ENCODE results near the gene TSSK6. TPM values are rescaled to one million over a fixed set of nuclear protein-coding genes. Genes with fewer than 3 reads are reported as not detected.
A peak's percentile ranks its signal among the peaks of the same experiment; 100 is the strongest.

TSSK6 gene
- total RNA-seq (10 to 100 TPM in 1 of 2 experiments, 1 to 10 TPM in 1; 9.3 to 10.8 TPM), polyA plus RNA-seq (1 to 10 TPM in 2 of 3 donors, under 1 TPM in 1; 0.59 to 3.7 (median 3.1) TPM), total RNA-seq (2.1 to 6.7 (median 4.3) reads per million in 6 experiments)

- DNase-seq (no peak), ATAC-seq (no peak)
- POLR2A ChIA-PET: interaction anchor here (0.7 to 3.4 kb wide), 21 partner anchors 10 to 596 kb away, joined by 3 to 18 read pairs (median 4); partner anchors contain the start of genes BORCS8, COPE, DDX49 and GATAD2A
- Mint-ChIP-seq H3K4me3 (peak within 1 kb of the TSS; percentile 91 to 98 (median 96)), H3K27me3 (no peaks in the 10 kb centered on the region), H3K9me3 (no peaks in the 10 kb centered on the region), H3K27ac (peak within 1 kb of the TSS; percentile 91 to 98 (median 97)), H3K36me3 (peaks cover 0 to 15% (median 0%) of the 10 kb centered on the region in 3 donors), H3K4me1 (peaks cover 4 to 44% (median 22%) of the 10 kb centered on the region in 4 donors)
These were observed at the start of gene TSSK6 for GRCh38 chr19:19514881-19515641. TSSK6 (minus strand) TSS chr19:19515548; CDS start chr19:19515427, 121 bp downstream.

- Mint-ChIP-seq H3K36me3 (peaks cover 0 to 34% (median 15%) of the 10 kb centered on the region in 3 donors), H3K9me3 (no peaks in the 10 kb centered on the region), H3K27me3 (no peaks in the 10 kb centered on the region), H3K27ac (peak overlapping the region in 5 of 10 donors; percentile 36 to 79 (median 68)), H3K4me1 (peaks cover 13 to 29% (median 19%) of the 10 kb centered on the region in 4 donors), H3K4me3 (no peak overlapping the region)
- POLR2A ChIA-PET: interaction anchor here (0.9 to 1.9 kb wide), 4 partner anchors 33 to 106 kb away, joined by 3 to 4 read pairs (median 3); partner anchors contain the start of genes GMIP and NDUFA13
- ATAC-seq (no peak), DNase-seq (no peak)
These were observed 48.0 kb upstream of the TSSK6 start for GRCh38 chr19:19563348-19563848.

- Mint-ChIP-seq H3K27me3 (no peaks in the 10 kb centered on the region), H3K27ac (peak overlapping the region in 4 of 10 donors; percentile 30 to 84 (median 73)), H3K9me3 (no peaks in the 10 kb centered on the region), H3K4me3 (no peak overlapping the region), H3K4me1 (peaks cover 14 to 31% (median 20%) of the 10 kb centered on the region in 4 donors), H3K36me3 (peaks cover 0 to 33% (median 15%) of the 10 kb centered on the region in 3 donors)
- ATAC-seq: peak; percentile 91 to 92
- POLR2A ChIA-PET: interaction anchor here (0.9 to 1.9 kb wide), 4 partner anchors 34 to 106 kb away, joined by 3 to 4 read pairs (median 3); partner anchors contain the start of genes GMIP and NDUFA13
- DNase-seq: peak in 8 of 10 donors; percentile 32 to 79 (median 47)
These were observed 47.5 kb upstream of the TSSK6 start for GRCh38 chr19:19562665-19563347.

- H3K27ac Mint-ChIP-seq: peak overlapping the region in 3 of 10 donors; percentile 30 to 88 (median 72)
These were observed 46.8 kb upstream of the TSSK6 start for GRCh38 chr19:19561946-19562664.

GRCh38 chr19:19559931-19560330 is 44.6 kb upstream of the TSSK6 start:
- POLR2A ChIA-PET: interaction anchor here (1.1 to 1.5 kb wide), 5 partner anchors 30 to 69 kb away, joined by 3 to 11 read pairs (median 5); no protein-coding TSS in a partner anchor
- no peak for DNase-seq
- H3K27me3 Mint-ChIP-seq: no peaks in the 10 kb centered on the region
- H3K27ac Mint-ChIP-seq: peak overlapping the region in 5 of 10 donors; percentile 47 to 87 (median 79)
- no peak overlapping the region for H3K4me3 Mint-ChIP-seq
- no peak for ATAC-seq
- H3K9me3 Mint-ChIP-seq: no peaks in the 10 kb centered on the region
- H3K36me3 Mint-ChIP-seq: peaks cover 0 to 22% (median 11%) of the 10 kb centered on the region in 3 donors
- peaks cover 13 to 31% (median 20%) of the 10 kb centered on the region in 4 donors for H3K4me1 Mint-ChIP-seq

More at GRCh38 chr19:19561946-19562664, 46.8 kb upstream of the TSSK6 start:
- Mint-ChIP-seq H3K4me3 (no peak overlapping the region), H3K4me1 (peaks cover 13 to 31% (median 20%) of the 10 kb centered on the region in 4 donors), H3K27me3 (no peaks in the 10 kb centered on the region), H3K9me3 (no peaks in the 10 kb centered on the region), H3K36me3 (peaks cover 0 to 29% (median 15%) of the 10 kb centered on the region in 3 donors)
- POLR2A ChIA-PET: interaction anchor here (0.5 to 1.9 kb wide), 5 partner anchors 35 to 103 kb away, joined by 3 to 4 read pairs (median 3); partner anchors contain the start of gene GMIP
- ATAC-seq: no peak
- no peak for DNase-seq

GRCh38 chr19:19558636-19559035 is 43.3 kb upstream of the TSSK6 start:
- H3K27me3 Mint-ChIP-seq: no peaks in the 10 kb centered on the region
- peaks cover 14 to 40% (median 22%) of the 10 kb centered on the region in 4 donors for H3K4me1 Mint-ChIP-seq
- H3K36me3 Mint-ChIP-seq: peaks cover 0 to 13% (median 2%) of the 10 kb centered on the region in 3 donors
- no peak for DNase-seq
- peak overlapping the region in 6 of 10 donors; percentile 47 to 86 (median 75) for H3K27ac Mint-ChIP-seq
- POLR2A ChIA-PET: interaction anchor here (0.6 to 1.4 kb wide), 2 partner anchors 58 to 67 kb away, joined by 3 to 11 read pairs; no protein-coding TSS in a partner anchor
- no peaks in the 10 kb centered on the region for H3K9me3 Mint-ChIP-seq
- peak overlapping the region in 1 of 10 donors; percentile 25 for H3K4me3 Mint-ChIP-seq
- ATAC-seq: no peak

- no peak overlapping the region for H3K4me3 Mint-ChIP-seq
- ATAC-seq (no peak), DNase-seq (no peak)
- POLR2A ChIA-PET: interaction anchor here (0.6 to 1.1 kb wide), 2 partner anchors 40 to 58 kb away, joined by 3 to 8 read pairs; no protein-coding TSS in a partner anchor
- H3K27ac Mint-ChIP-seq: peak overlapping the region in 4 of 10 donors; percentile 62 to 86 (median 84)
- peaks cover 0 to 12% (median 2%) of the 10 kb centered on the region in 3 donors for H3K36me3 Mint-ChIP-seq
- H3K9me3 Mint-ChIP-seq: no peaks in the 10 kb centered on the region
- H3K27me3 Mint-ChIP-seq: no peaks in the 10 kb centered on the region
- peaks cover 14 to 37% (median 21%) of the 10 kb centered on the region in 4 donors for H3K4me1 Mint-ChIP-seq
These were observed 42.7 kb upstream of the TSSK6 start for GRCh38 chr19:19558055-19558454.

GRCh38 chr19:19554074-19555023 is 39.0 kb upstream of the TSSK6 start:
- peak overlapping the region in 5 of 10 donors; percentile 27 to 77 (median 63) for H3K27ac Mint-ChIP-seq
- H3K4me3 Mint-ChIP-seq: no peak overlapping the region
- DNase-seq (peak in 6 of 10 donors; percentile 38 to 46 (median 42)), ATAC-seq (peak; percentile 42 to 68)
- H3K4me1 Mint-ChIP-seq: peaks cover 3 to 20% (median 12%) of the 10 kb centered on the region in 4 donors
- H3K9me3 Mint-ChIP-seq: no peaks in the 10 kb centered on the region
- H3K27me3 Mint-ChIP-seq: peaks cover 0 to 6% (median 0%) of the 10 kb centered on the region in 5 donors
- POLR2A ChIA-PET: interaction anchor here (0.6 to 1.9 kb wide), 5 partner anchors 22 to 163 kb away, joined by 3 to 5 read pairs (median 4); partner anchors contain the start of gene LPAR2
- H3K36me3 Mint-ChIP-seq: peaks cover 0 to 3% (median 0%) of the 10 kb centered on the region in 3 donors

GRCh38 chr19:19553670-19554069 is 38.3 kb upstream of the TSSK6 start:
- POLR2A ChIA-PET: interaction anchor here (0.6 to 1.9 kb wide), 4 partner anchors 21 to 75 kb away, joined by 4 to 5 read pairs (median 4); partner anchors contain the start of gene LPAR2
- Mint-ChIP-seq H3K9me3 (no peaks in the 10 kb centered on the region), H3K27me3 (peaks cover 0 to 6% (median 0%) of the 10 kb centered on the region in 5 donors), H3K36me3 (peaks cover 0 to under 1% (median 0%) of the 10 kb centered on the region in 3 donors), H3K4me1 (peaks cover 0 to 14% (median 7%) of the 10 kb centered on the region in 4 donors), H3K4me3 (no peak overlapping the region), H3K27ac (peak overlapping the region in 2 of 10 donors; percentile 63 to 77)
- no peak for DNase-seq
- no peak for ATAC-seq

- Mint-ChIP-seq H3K27ac (no peak overlapping the region), H3K4me1 (peaks cover 0 to 9% (median 3%) of the 10 kb centered on the region in 4 donors), H3K4me3 (no peak overlapping the region), H3K9me3 (no peaks in the 10 kb centered on the region), H3K27me3 (peaks cover 0 to 6% (median 0%) of the 10 kb centered on the region in 5 donors), H3K36me3 (no peaks in the 10 kb centered on the region)
- DNase-seq: no peak
- ATAC-seq: no peak
- POLR2A ChIA-PET: interaction anchor here (1.4 kb wide), 1 partner anchor 21 kb away, joined by 4 read pairs; no protein-coding TSS in a partner anchor
These were observed 37.5 kb upstream of the TSSK6 start for GRCh38 chr19:19552798-19553197.
